Stimulated activated CD8-positive, alpha-beta memory T cell treated with anti-CD3 and anti-CD28 coated beads, Interleukin-15, amount 100 ng/mL, for 4 hours (primary cell): ENCODE data around the gene PDXP.
A peak's percentile ranks its signal among the peaks of the same experiment; 100 is the strongest.
"Not testable (repeated sequence)": the region's sequence is repeated elsewhere in the genome, so short reads cannot be mapped to it uniquely, and the experiment has no call there.

Source experiments
- DNase-seq, 2 donors: peaks; one replicate each; pipeline ENCODE4 v3.0.0-alpha.2; 2020; ENCODE audit warnings: low read depth in 2 of 2

The PDXP gene

GRCh38 chr22:37674951-37675929 is 16.7 kb downstream of the PDXP start, which contains the start of gene LGALS1:
Gene LGALS1 (plus strand): TSS chr22:37675636. CDS start chr22:37675703, 67 bp downstream.
- no peak for DNase-seq

DNA sequence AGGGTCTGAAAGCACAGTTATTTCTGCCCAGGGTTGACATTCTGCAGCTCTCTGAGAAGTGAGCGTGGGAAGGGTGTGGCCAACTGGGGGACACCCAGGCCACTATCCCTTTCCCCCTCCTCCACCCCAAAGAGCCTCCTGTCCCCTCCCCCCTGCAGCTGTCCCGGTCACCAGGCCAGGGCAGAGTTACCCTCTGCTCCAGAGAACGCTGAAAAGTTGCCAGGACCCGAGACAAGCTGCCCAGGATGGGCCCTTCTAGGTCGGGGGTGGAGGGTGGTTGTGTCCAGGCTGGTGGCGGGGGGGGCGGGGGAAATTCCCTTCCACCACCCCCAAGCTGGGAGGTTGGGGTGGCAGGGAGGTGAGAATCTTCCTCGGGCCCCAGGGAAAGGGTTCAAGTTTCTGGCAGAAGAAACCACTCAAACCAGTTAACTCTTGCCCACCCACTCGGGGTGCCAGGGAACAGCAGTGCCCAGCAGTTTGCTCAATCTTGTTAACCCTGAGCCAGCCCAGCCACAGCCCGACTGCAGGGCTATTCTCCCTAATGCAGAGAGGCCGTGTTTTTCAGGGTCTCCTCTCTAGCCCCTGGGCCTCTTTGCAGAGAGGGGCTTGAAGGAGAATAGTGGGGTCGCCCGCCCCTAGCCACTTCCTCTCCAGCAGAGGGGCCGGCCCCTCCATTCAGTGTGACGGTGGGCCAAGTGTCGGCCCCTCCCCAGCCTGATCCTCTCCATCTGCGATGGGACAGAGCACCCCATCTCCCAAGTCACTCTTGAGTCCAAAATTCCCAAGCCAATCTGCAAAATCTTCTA is 17.6 kb downstream of the PDXP start:
- DNase-seq, result no peak

GRCh38 chr22:37676736-37677492 is 18.4 kb downstream of the PDXP start:
- DNase-seq, result peak; percentile 90 to 92

GRCh38 chr22:37677493-37677974 is 19.0 kb downstream of the PDXP start:
- no peak for DNase-seq

DNA sequence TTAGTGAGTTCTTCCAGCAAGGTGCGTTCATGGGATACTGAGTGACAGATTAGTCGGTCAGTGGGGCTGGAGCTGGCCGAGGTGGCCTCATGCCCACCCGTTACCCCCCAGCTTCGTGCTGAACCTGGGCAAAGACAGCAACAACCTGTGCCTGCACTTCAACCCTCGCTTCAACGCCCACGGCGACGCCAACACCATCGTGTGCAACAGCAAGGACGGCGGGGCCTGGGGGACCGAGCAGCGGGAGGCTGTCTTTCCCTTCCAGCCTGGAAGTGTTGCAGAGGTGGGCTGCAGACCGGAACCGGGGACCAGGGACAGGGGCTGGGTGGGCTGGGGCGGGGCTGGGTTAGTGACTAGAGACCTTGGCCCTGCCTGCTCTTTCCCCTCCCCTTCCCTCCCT is 19.8 kb downstream of the PDXP start:
- no peak for DNase-seq

GRCh38 chr22:37679670-37680069 is 21.1 kb downstream of the PDXP start:
- no peak for DNase-seq

DNA sequence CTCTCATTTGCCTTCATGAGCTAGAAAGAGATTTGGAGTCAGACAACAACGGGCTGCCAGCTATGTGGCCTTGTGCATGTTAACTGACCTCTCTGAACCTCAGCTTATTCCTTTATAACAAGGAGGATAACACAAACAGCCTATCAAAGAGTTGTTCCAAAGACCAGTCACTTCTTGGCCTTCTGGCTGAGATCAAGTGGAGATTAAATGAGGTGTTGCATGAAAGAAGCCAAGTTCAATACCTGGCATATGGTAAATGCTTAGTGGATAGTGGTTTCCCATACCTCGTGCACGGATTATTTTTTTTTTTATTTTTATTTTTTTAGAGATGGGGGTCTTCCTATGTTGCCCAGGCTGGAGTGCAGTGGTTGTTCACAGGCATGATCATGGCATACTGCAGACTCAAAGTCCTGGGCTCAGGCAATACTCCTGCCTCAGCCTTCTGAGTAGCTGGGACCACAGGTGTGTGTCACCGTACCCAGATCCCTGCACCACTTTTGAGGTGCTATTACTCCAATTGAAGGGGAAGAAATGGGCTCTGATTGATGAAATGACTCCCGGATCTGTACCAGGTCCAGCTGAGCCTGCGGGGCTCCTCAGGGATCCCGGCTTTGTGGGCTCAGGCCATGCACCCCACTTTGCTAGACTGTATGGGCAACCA is 21.8 kb downstream of the PDXP start:
- DNase-seq, result no peak

- no peak for DNase-seq
These were observed 22.5 kb downstream of the PDXP start for GRCh38 chr22:37681001-37681424.

GRCh38 chr22:37681556-37682049 is 23.1 kb downstream of the PDXP start:
- peak; percentile 41 to 57 for DNase-seq

DNA sequence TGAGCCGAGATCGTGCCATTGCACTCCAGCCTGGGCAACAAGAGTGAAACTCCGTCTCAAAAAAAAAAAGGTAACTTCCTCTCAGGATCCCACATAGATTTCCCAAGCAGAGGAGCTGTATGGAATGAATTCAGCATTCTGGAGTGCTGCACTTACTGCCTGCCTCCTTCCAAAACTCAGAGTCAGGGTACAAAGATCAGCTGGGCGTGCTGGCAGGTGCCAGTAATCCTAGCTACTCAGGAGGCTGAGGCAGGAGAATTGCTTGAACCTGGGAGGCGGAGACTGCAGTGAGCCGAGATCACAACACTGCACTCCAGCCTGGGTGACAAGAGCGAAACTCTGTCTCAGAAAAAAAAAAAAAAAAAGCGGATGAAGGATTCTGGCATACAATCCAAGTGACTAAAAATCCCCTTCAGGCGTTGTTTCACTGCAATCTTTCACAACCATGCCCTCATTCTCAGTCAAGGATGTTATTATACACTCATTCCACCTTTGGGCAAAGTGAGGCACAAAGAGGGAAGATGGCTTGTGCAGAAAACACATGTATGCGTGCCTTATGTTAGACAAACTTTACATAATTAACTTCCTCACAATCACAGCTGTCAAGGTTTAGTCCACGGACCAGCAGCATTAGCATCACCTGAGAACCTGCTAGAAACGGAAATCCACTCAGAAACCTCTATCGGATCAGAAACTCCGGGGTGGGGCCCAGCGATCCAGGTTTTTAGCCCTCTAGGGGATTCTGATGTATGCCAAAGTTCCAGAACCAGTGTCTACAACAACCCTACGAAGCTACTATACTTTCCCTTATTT is 26.5 kb downstream of the PDXP start:
- DNase-seq, result no peak

- DNase-seq, result peak; percentile 53 to 58
These were observed 27.8 kb downstream of the PDXP start, which contains the start of gene NOL12 for GRCh38 chr22:37686002-37686982. Gene NOL12 (plus strand): TSS chr22:37686343. CDS start chr22:37686393, 50 bp downstream.

GRCh38 chr22:37690407-37690806 is 31.9 kb downstream of the PDXP start:
- no peak for DNase-seq

GRCh38 chr22:37690901-37691504 is 32.5 kb downstream of the PDXP start:
- no peak for DNase-seq

DNA sequence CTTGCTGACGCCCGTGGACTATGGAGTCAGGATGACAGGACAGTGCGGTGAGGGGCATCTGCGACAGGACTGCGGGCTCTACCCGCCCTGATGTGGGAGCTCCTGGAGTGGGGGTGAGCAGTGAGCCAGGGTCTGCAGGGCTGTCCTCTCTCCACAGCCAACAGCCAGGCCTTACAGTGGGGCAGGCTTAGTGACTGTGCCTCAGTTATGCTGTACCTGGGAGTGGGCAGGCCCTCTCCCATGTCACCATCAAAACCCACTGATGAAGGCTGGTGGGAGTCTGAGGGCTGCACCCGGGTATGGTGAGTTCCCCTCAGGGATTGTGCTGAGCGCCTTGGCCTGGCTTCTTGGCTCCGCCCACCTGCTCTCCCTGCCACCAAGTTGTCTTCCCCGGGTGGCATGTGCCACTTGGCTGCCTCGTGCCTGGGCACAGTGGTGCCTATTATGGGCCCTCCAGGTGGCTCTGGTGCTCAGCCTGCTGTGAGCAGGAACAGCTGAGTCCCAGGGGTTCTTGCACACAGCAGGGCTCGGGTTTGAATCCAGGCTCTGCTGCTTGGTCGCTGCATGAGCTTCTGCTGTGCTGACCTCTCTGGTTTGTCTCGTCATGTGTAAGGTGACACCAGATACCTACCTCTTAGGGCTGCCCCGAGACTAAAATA is 34.2 kb downstream of the PDXP start:
- DNase-seq, result no peak

DNA sequence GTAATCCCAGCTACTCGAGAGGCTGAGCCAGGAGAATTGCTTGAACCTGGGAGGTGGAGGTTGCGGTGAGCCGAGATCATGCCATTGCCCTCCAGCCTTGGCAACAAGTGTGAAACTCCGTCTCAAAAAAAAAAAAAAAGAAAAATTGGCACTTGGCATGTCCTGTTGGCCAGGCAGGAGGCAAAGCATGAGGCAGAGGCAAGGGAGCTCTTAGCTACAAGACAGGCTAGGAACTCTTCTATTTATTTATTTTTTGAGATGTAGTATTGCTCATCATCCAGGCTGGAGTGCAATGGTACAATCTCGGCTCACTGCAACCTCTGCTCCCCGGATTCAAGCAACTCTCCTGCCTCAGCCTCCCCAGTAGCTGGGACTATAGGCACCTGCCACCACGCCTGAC is 35.6 kb downstream of the PDXP start:
- DNase-seq, result not testable (repeated sequence)

DNA sequence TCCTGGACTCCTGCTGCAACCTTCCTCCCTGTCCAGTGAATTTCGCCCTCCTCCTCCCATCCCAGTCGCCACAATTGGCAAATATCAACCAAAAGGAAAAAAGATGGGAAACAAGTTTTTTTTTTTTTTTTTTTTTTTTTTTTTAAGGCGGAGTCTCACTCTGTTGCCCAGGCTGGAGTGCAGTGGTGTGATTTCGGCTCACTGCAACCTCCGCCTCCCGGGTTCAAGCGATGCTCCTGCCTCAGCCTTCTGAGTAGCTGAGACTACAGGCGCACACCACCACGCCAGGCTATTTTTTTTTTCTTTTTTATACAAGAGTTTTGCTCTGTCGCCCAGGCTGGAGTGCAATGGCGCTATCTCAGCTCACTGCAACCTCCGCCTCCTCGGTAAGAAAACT is 37.7 kb downstream of the PDXP start:
- not testable (repeated sequence) for DNase-seq

GRCh38 chr22:37696657-37697537 is 38.4 kb downstream of the PDXP start, which contains the start of gene TRIOBP:
Gene TRIOBP (plus strand): TSS chr22:37697048. CDS start chr22:37701366, 4,318 bp downstream.
- peak; percentile 62 to 67 for DNase-seq
